HepG2 (cell line): ENCODE data around the gene CDC42EP4. TPM values are rescaled to one million over a fixed set of nuclear protein-coding genes. Genes with fewer than 3 reads are reported as not detected.

Source experiments
- ATAC-seq: fragments of 200-7000 bp; cut with Tn5 transposase; 3 replicates; pipeline ENCODE4 v1.9.1; 2020; ENCODE audit warnings: mild to moderate bottlenecking, moderate library complexity
- BruUV-seq: library from RNA; stranded (reverse); fragments of 400-500 nt; replicated peaks from 2 replicates; lab custom pipeline; 2021; lab: Mats Ljungman, UMichigan
- CTCF ChIA-PET: fragments of 300-600 bp; formaldehyde crosslinking; extraction: SDS; loops from one replicate; lab custom pipeline; 2021; ENCODE audit warnings: low total read pairs, inconsistent platforms, low intra/inter-chr PET ratio; lab: Yijun Ruan, JAX
- POLR2A ChIA-PET: fragments of 350-600 bp; sonication (Branson Sonifier 250); formaldehyde crosslinking; loops from one replicate; lab custom pipeline; 2020; ENCODE audit warnings: antibody characterized with exemption, inconsistent platforms; lab: Yijun Ruan, JAX
- DNase-seq: peaks from one replicate; pipeline ENCODE4 v3.0.0-alpha.2; 2015; ENCODE audit warnings: low spot score
- FAIRE-seq: peaks from 3 replicates; lab custom pipeline; 2011; peaks lifted over from hg19 to GRCh38; lab: Jason Lieb, UNC
- H2AFZ ChIP-seq: one replicate; pipeline ENCODE4 v1.6.1; 2011; ENCODE audit warnings: low read length, inconsistent platforms
- H3K27ac ChIP-seq: fragments of 300-600 bp; 3 replicates; pipeline ENCODE4 v1.8.0; 2011; ENCODE audit warnings: mixed run types, mild to moderate bottlenecking, mixed read lengths, low read length, inconsistent platforms; ENCODE audit not compliant: insufficient read depth; ENCODE audit errors: extremely low read length
- H3K27me3 ChIP-seq, 2 experiments: fragments of 200-600 bp in 1 of 2; 2 replicates in 1 of 2; 3 replicates in 1 of 2; pipeline versions ENCODE4 v1.6.0 to v1.8.0; 2011; ENCODE audit warnings: low read length in 2 of 2, mild to moderate bottlenecking in 2 of 2, moderate library complexity in 2 of 2, inconsistent platforms in 1 of 2; ENCODE audit not compliant: insufficient read depth in 2 of 2, control insufficient read depth in 1 of 2
- H3K36me3 ChIP-seq, 2 experiments: fragments of 200-600 bp in 1 of 2; replicated peaks in 1 of 2; 2 replicates in 1 of 2; 3 replicates in 1 of 2; pipeline versions ENCODE4 v1.5.1 to v1.8.0; 2011; ENCODE audit warnings: low read length in 2 of 2, inconsistent platforms in 1 of 2; ENCODE audit not compliant: insufficient read depth in 2 of 2, control insufficient read depth in 1 of 2
- H3K4me1 ChIP-seq: 2 replicates; pipeline ENCODE4 v1.5.1; 2012; ENCODE audit warnings: low read length, inconsistent platforms; ENCODE audit not compliant: insufficient read depth
- H3K4me2 ChIP-seq: 2 replicates; pipeline ENCODE4 v1.6.0; 2011; ENCODE audit warnings: low read depth, low read length, inconsistent platforms
- H3K4me3 ChIP-seq, 3 experiments: fragments of 200-600 bp in 1 of 3; sonication (generic), shearing (Covaris generic) in 1 of 3; replicated peaks in 1 of 3; 2 replicates each; pipeline ENCODE4 v1.5.1; 2011 to 2016; ENCODE audit warnings: low read length in 3 of 3, inconsistent platforms in 2 of 3, low read depth in 2 of 3, mild to moderate bottlenecking in 2 of 3, control low read depth in 1 of 3, mixed read lengths in 1 of 3; ENCODE audit not compliant: insufficient read depth in 1 of 3
- H3K79me2 ChIP-seq: one replicate; pipeline ENCODE4 v1.6.1; 2011; ENCODE audit warnings: low read length, inconsistent platforms; ENCODE audit not compliant: insufficient read depth
- H3K9ac ChIP-seq: 2 replicates; pipeline ENCODE4 v1.6.0; 2011; ENCODE audit warnings: mild to moderate bottlenecking, low read depth, low read length, inconsistent platforms; ENCODE audit not compliant: insufficient read depth
- H3K9me3 ChIP-seq: 2 replicates; pipeline ENCODE4 v1.5.1; 2012; ENCODE audit warnings: mild to moderate bottlenecking, low read length
- H4K20me1 ChIP-seq: 2 replicates; pipeline ENCODE4 v1.6.0; 2011; ENCODE audit warnings: inconsistent platforms, mild to moderate bottlenecking, low read length, moderate library complexity; ENCODE audit not compliant: insufficient read depth
- CEBPB ChIP-seq: IDR thresholded peaks from 2 replicates; pipeline ENCODE4 v1.6.1; 2011; ENCODE audit warnings: low read depth, low read length, improper control_type of control experiment, borderline replicate concordance
- CEBPG ChIP-seq: IDR thresholded peaks from 2 replicates; pipeline ENCODE4 v1.6.1; 2016
- FOXA1 ChIP-seq, 2 experiments: fragments of 450-650 bp in 1 of 2; sonication (generic) in 1 of 2; formaldehyde crosslinking in 1 of 2; IDR thresholded peaks; 2 replicates each; pipeline versions ENCODE4 v1.4.0 to v1.6.1; 2016 to 2020; ENCODE audit warnings: missing genetic modification reagents in 1 of 2
- FOXA3 ChIP-seq: IDR thresholded peaks from 2 replicates; pipeline ENCODE4 v1.6.1; 2016; ENCODE audit warnings: missing genetic modification reagents, missing compliant biosample characterization
- SOX13 ChIP-seq, 3 experiments: fragments of 450-650 bp in 1 of 3; sonication (generic) in 1 of 3; formaldehyde crosslinking in 1 of 3; IDR thresholded peaks in 2 of 3; conservative IDR thresholded peaks in 1 of 3; 2 replicates each; pipeline versions ENCODE4 v1.5.0 to v1.6.1; 2016 to 2020; ENCODE audit warnings: antibody characterized with exemption in 1 of 3, mild to moderate bottlenecking in 1 of 3, missing compliant biosample characterization in 1 of 3, missing genetic modification reagents in 1 of 3, moderate library complexity in 1 of 3
- SOX5 ChIP-seq: IDR thresholded peaks from 2 replicates; pipeline ENCODE4 v1.6.1; 2016; ENCODE audit warnings: borderline replicate concordance
- SOX6 ChIP-seq, 2 experiments: fragments of 450-650 bp in 1 of 2; sonication (generic) in 1 of 2; formaldehyde crosslinking in 1 of 2; IDR thresholded peaks; 2 replicates each; pipeline versions ENCODE4 v1.4.0 to v1.6.1; 2017 to 2020; ENCODE audit warnings: antibody characterized with exemption in 1 of 2, mild to moderate bottlenecking in 1 of 2, missing genetic modification reagents in 1 of 2
- TCF7 ChIP-seq: sonication (generic); IDR thresholded peaks from 2 replicates; pipeline ENCODE4 v1.6.1; 2016; ENCODE audit warnings: antibody characterized with exemption, low read depth
- ZNF121 ChIP-seq: sonication (generic); formaldehyde crosslinking; IDR thresholded peaks from 2 replicates; pipeline ENCODE4 v1.5.0; 2020; ENCODE audit warnings: mild to moderate bottlenecking, missing genetic modification reagents
- ZNF230 ChIP-seq: sonication (generic); formaldehyde crosslinking; IDR thresholded peaks from 2 replicates; pipeline ENCODE4 v1.4.0; 2020; ENCODE audit warnings: mild to moderate bottlenecking, missing genetic modification reagents
- ZNF232 ChIP-seq: sonication (generic); formaldehyde crosslinking; IDR thresholded peaks from 2 replicates; pipeline ENCODE4 v1.4.0; 2020; ENCODE audit warnings: missing genetic modification reagents, borderline replicate concordance
- ZNF75D ChIP-seq: sonication (generic); formaldehyde crosslinking; IDR thresholded peaks from 2 replicates; pipeline ENCODE4 v1.8.1; 2023; ENCODE audit warnings: missing genetic modification reagents, mild to moderate bottlenecking, borderline replicate concordance
- WGBS: methylation state at CpG from one replicate; pipeline ENCODE4 v1.1.6; 2017; ENCODE audit warnings: low lambda C conversion rate; 5-methylcytosine and 5-hydroxymethylcytosine counted together
- in situ Hi-C: cut with HindIII; loops from 2 replicates; pipeline ENCODE4 v1.10.0; 2017; ENCODE audit warnings: low pct_unique_long_range_greater_than_20kb; ENCODE audit not compliant: extremely low pct_ligation_motif_present
- intact Hi-C: fragments of 100-400 bp; cut with micrococcal nuclease; formaldehyde crosslinking; loops from one replicate; pipeline ENCODE4 v1.10.0; 2022; ENCODE audit not compliant: unreplicated experiment
- polyA plus RNA-seq, 8 experiments: library from polyadenylated mRNA; depleted of rRNA in 3 of 8; stranded (reverse) in 7 of 8; unstranded in 1 of 8; fragments of >200 nt; fragmentation: Illumina TruSeq in 4 of 8; extraction: Trizol in 4 of 8; gene quantifications; 2 replicates each; pipeline versions ENCODE4 v1.2.1 to v1.2.3, GENCODE V29; 2011 to 2016; ENCODE audit warnings: low read depth in 4 of 8, missing spikeins in 1 of 8, mixed read lengths in 1 of 8; ENCODE audit not compliant: insufficient read depth in 1 of 8
- total RNA-seq, 5 experiments: library from RNA; depleted of rRNA; stranded (reverse); fragments of >200 nt; fragmentation: Illumina TruSeq; extraction: Trizol; gene quantifications; 2 replicates each; pipeline ENCODE4 v1.2.3, GENCODE V29; 2016; ENCODE audit warnings: low read depth in 1 of 5
- TF ChIP-seq, protein P1 (sequence below): sonication (generic); formaldehyde crosslinking; IDR thresholded peaks from 2 replicates; pipeline ENCODE4 v1.4.0; 2020; ENCODE audit warnings: missing genetic modification reagents
- TF ChIP-seq, protein P2 (sequence below): sonication (generic); formaldehyde crosslinking; IDR thresholded peaks from 2 replicates; pipeline ENCODE4 v1.9.0; 2022; ENCODE audit warnings: missing genetic modification reagents, mild to moderate bottlenecking, borderline replicate concordance

Gene CDC42EP4
- total and polyA plus RNA-seq, 2 of the 13 experiments (the other 11 are each of a cell fraction or from before 2014, with no cell fraction given) = 19.0 to 54.0 TPM

DNA sequence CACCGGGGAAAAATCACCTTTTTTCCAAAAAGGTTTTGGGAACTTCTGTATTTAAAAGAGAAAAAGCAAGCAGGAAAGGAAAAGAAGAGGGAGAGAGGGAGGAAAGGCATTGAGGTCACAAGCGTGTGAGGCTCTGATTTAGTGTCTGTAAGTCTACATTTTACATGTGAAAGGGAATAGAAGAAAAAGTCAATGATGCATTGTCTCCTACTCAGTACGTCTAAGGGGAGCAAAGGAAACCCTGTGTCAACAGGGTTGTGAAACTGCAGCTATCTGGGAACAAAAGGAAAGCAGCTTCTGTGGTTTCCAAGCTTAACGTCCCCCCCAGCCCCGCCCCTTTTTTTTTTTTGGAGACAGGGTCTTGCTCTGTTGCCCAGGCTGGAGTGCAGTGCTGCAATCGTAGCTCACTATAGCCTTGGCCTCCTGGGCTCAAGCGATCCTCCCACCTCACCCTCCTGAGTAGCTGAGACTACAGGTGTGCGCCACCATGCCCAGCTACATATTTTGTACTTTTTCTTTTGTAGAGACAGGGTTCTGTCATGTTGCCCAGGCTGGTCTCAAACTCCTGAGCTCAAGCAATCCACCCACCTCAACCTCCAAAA is 1.8 kb upstream of the CDC42EP4 start:
- DNase-seq (no peak), ATAC-seq (no peak), FAIRE-seq (no peak)
- no peak overlapping the region for H3K27ac ChIP-seq
- peaks cover 48% of the 10 kb centered on the region for H3K4me1 ChIP-seq
- no peaks in the 10 kb centered on the region for H3K9me3 ChIP-seq
- BruUV-seq = no TSS peak
- H3K4me3 ChIP-seq = no peak overlapping the region
- peaks cover 19% of the 10 kb centered on the region for H3K79me2 ChIP-seq
- WGBS = 28% methylated on average over 8 of the region's 8 CpGs
- TF ChIP-seq SOX5 (CRISPR knock-in tag) = peak; percentile 55; the same call in 1 of the 2 replicates
- TF ChIP-seq ZNF230 (CRISPR knock-in tag) = no peak
- TF ChIP-seq TCF7 = 0 out of 2 replicates have a peak, but pooled peaks have one; percentile 5
- TF ChIP-seq CEBPB = peak; percentile 6; the same call in 1 of the 2 replicates
- peak; percentile 75 for TF ChIP-seq ZNF121 (CRISPR knock-in tag)
- peak; percentile 58 for TF ChIP-seq SOX13 (IDR thresholded peaks at IDR 0.05)
- peak in 1 of 2 experiments; percentile 83; a peak in 2 of 4 replicates for TF ChIP-seq SOX13 (CRISPR knock-in tag; conservative IDR thresholded peaks at IDR 0.05 in 1 of 2, IDR thresholded peaks at IDR 0.05 in 1 of 2)
- TF ChIP-seq, protein P1, sequence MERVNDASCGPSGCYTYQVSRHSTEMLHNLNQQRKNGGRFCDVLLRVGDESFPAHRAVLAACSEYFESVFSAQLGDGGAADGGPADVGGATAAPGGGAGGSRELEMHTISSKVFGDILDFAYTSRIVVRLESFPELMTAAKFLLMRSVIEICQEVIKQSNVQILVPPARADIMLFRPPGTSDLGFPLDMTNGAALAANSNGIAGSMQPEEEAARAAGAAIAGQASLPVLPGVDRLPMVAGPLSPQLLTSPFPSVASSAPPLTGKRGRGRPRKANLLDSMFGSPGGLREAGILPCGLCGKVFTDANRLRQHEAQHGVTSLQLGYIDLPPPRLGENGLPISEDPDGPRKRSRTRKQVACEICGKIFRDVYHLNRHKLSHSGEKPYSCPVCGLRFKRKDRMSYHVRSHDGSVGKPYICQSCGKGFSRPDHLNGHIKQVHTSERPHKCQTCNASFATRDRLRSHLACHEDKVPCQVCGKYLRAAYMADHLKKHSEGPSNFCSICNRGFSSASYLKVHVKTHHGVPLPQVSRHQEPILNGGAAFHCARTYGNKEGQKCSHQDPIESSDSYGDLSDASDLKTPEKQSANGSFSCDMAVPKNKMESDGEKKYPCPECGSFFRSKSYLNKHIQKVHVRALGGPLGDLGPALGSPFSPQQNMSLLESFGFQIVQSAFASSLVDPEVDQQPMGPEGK (CRISPR knock-in tag) = peak; percentile 45
- TF ChIP-seq CEBPG (CRISPR knock-in tag) = 0 out of 2 replicates have a peak, but pooled peaks have one; percentile 17
- no peak for TF ChIP-seq ZNF75D (CRISPR knock-in tag)
- TF ChIP-seq FOXA1 (IDR thresholded peaks at IDR 0.05) = no peak
- peak; percentile 69; the same call in 1 of the 2 replicates for TF ChIP-seq FOXA1 (CRISPR knock-in tag; IDR thresholded peaks at IDR 0.05)
- TF ChIP-seq, protein P2, sequence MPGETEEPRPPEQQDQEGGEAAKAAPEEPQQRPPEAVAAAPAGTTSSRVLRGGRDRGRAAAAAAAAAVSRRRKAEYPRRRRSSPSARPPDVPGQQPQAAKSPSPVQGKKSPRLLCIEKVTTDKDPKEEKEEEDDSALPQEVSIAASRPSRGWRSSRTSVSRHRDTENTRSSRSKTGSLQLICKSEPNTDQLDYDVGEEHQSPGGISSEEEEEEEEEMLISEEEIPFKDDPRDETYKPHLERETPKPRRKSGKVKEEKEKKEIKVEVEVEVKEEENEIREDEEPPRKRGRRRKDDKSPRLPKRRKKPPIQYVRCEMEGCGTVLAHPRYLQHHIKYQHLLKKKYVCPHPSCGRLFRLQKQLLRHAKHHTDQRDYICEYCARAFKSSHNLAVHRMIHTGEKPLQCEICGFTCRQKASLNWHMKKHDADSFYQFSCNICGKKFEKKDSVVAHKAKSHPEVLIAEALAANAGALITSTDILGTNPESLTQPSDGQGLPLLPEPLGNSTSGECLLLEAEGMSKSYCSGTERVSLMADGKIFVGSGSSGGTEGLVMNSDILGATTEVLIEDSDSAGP = no peak
- TF ChIP-seq SOX6 (IDR thresholded peaks at IDR 0.05) = no peak
- peak; percentile 58 for TF ChIP-seq SOX6 (CRISPR knock-in tag; IDR thresholded peaks at IDR 0.05)
- peak; percentile 90 for TF ChIP-seq ZNF232 (CRISPR knock-in tag)
- TF ChIP-seq FOXA3 = peak; percentile 54
- no peak overlapping the region for H2AFZ ChIP-seq
- intact Hi-C loops (loop anchor here (5.0 kb wide), 1 partner anchor 111 kb away; no protein-coding TSS in a partner anchor), in situ Hi-C loops (loop anchor here (5.0 kb wide), 2 partner anchors 49 to 51 kb away; partner anchors contain the start of gene CPSF4L)
- H3K27me3 ChIP-seq = peaks cover 6 to 30% of the 10 kb centered on the region in 2 experiments
- ChIA-PET CTCF (no interaction called here), POLR2A (interaction anchor here (0.9 to 1.5 kb wide), 2 partner anchors 19 to 52 kb away, joined by 3 to 5 read pairs; partner anchors contain the start of gene CPSF4L)
- no peaks in the 10 kb centered on the region for H3K36me3 ChIP-seq
- H3K4me2 ChIP-seq = no peak overlapping the region
- peaks cover 4% of the 10 kb centered on the region; the same call in 1 of the 2 replicates for H4K20me1 ChIP-seq
- no peak overlapping the region for H3K9ac ChIP-seq
